Measurements from ENCODE around the gene WNT3. TPM values are rescaled to one million over a fixed set of nuclear protein-coding genes. Genes with fewer than 3 reads are reported as not detected.
A peak's percentile ranks its signal among the peaks of the same experiment; 100 is the strongest.

The WNT3 gene
- total RNA-seq, 1 donor from 2014 or later, result not detected

DNA sequence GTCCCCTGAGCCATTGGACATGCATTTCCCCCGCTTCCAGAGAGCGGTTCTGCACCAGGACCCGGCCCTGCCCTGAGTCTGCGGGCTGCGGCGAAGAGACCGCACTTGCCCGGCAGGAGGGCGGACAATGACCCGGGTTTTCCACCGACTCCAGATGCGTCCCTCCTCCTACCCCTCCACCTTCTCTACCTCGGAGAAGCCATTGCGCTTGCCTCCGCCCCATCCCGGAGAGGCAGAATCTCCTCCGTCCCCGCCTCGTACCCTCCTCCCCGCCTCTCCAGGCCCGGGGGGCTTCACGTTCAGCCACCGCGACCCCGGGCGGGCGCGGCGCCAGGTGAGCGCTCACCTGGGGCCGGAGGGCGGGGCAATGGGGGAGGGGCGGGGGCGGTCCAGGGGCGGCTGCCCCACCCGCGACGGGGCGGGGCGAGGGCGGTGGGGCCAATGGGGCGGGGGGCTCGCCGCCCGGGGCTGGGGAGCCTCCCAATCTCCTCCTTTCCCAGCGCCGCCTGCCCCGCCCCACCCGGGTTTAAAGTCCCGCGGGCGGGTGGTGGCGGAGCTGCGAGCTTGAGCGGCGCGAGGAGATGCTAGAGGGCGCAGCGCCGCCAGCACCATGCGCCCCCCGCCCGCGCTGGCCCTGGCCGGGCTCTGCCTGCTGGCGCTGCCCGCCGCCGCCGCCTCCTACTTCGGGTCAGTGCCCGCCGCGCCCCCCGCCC lies 32.7 kb upstream of the WNT3 start, which contains the start of gene WNT9B:
TSS of gene WNT9B (plus strand) at position 555 of the 713 bp plus-strand sequence. CDS start at position 611, 56 bp downstream.
- H3K36me3 ChIP-seq, result no peaks in the 10 kb centered on the region
- TF ChIP-seq, protein P1, sequence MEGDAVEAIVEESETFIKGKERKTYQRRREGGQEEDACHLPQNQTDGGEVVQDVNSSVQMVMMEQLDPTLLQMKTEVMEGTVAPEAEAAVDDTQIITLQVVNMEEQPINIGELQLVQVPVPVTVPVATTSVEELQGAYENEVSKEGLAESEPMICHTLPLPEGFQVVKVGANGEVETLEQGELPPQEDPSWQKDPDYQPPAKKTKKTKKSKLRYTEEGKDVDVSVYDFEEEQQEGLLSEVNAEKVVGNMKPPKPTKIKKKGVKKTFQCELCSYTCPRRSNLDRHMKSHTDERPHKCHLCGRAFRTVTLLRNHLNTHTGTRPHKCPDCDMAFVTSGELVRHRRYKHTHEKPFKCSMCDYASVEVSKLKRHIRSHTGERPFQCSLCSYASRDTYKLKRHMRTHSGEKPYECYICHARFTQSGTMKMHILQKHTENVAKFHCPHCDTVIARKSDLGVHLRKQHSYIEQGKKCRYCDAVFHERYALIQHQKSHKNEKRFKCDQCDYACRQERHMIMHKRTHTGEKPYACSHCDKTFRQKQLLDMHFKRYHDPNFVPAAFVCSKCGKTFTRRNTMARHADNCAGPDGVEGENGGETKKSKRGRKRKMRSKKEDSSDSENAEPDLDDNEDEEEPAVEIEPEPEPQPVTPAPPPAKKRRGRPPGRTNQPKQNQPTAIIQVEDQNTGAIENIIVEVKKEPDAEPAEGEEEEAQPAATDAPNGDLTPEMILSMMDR (IDR thresholded peaks at IDR 0.05), result no peak
- peaks cover 5 to 9% of the 10 kb centered on the region in 2 donors for H3K4me1 ChIP-seq
- peak within 1 kb of the TSS; percentile 45 to 59 for H3K4me3 ChIP-seq
- intact Hi-C loops (cut with DNase I), result no loop called here
- no peak for DNase-seq (ENCODE audit: low spot score in 2 of 2)
- H3K27me3 ChIP-seq, result peaks cover 18% of the 10 kb centered on the region
- no peaks in the 10 kb centered on the region for H3K9me3 ChIP-seq
- H3K27ac ChIP-seq, result no peak within 1 kb of the TSS

DNA sequence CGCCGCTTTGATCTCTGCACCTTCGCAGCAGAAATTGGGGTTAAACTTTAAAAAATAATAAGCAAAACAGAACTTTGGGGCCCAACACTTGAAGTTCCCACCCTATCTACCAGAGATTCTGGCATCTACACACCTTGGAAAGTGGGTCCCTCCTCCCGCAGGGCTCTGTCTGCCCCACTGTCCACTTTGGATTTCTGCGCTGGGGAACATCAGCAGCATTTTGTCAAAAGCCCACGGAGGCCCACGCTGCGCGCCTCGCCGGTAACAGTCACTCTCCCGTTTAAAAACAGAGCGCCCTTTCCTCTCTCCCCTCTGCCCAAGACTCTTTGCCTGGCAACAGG lies 32.2 kb upstream of the WNT3 start:
- no peak for DNase-seq (ENCODE audit: low spot score in 2 of 2)
- no peak overlapping the region for H3K4me3 ChIP-seq
- TF ChIP-seq, protein P1 (IDR thresholded peaks at IDR 0.05), result no peak
- peaks cover 18% of the 10 kb centered on the region for H3K27me3 ChIP-seq
- intact Hi-C loops (cut with DNase I), result no loop called here
- no peaks in the 10 kb centered on the region for H3K36me3 ChIP-seq
- H3K9me3 ChIP-seq, result no peaks in the 10 kb centered on the region
- H3K4me1 ChIP-seq, result peaks cover 5 to 9% of the 10 kb centered on the region in 2 donors
- no peak overlapping the region for H3K27ac ChIP-seq

DNA sequence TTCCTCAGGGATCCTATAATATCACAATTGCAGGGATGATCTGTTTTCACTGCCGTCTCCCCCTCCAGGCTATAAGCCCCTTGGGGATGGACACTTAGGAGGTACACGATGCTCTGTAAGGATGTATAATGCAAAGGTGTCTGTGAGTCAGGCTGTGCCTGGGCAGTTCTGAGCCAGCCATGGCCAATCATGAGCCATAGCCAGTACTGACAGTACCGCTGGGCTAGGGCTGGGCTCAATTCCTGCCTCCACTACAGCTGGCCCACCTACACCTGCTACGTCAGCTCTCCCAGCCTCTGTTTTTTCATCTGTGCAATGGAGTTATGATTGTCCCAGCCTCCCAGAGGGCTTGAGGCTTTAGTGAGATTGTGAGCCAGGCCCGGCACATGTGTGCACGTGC lies 30.0 kb upstream of the WNT3 start:
- H3K27ac ChIP-seq, result no peak overlapping the region
- intact Hi-C loops (cut with DNase I), result no loop called here
- no peak overlapping the region for H3K4me3 ChIP-seq
- peaks cover 5 to 9% of the 10 kb centered on the region in 2 donors for H3K4me1 ChIP-seq
- H3K36me3 ChIP-seq, result no peaks in the 10 kb centered on the region
- H3K9me3 ChIP-seq, result no peaks in the 10 kb centered on the region
- no peak for DNase-seq (ENCODE audit: low spot score in 2 of 2)
- TF ChIP-seq, protein P1 (IDR thresholded peaks at IDR 0.05), result no peak
- peaks cover 18% of the 10 kb centered on the region for H3K27me3 ChIP-seq

DNA sequence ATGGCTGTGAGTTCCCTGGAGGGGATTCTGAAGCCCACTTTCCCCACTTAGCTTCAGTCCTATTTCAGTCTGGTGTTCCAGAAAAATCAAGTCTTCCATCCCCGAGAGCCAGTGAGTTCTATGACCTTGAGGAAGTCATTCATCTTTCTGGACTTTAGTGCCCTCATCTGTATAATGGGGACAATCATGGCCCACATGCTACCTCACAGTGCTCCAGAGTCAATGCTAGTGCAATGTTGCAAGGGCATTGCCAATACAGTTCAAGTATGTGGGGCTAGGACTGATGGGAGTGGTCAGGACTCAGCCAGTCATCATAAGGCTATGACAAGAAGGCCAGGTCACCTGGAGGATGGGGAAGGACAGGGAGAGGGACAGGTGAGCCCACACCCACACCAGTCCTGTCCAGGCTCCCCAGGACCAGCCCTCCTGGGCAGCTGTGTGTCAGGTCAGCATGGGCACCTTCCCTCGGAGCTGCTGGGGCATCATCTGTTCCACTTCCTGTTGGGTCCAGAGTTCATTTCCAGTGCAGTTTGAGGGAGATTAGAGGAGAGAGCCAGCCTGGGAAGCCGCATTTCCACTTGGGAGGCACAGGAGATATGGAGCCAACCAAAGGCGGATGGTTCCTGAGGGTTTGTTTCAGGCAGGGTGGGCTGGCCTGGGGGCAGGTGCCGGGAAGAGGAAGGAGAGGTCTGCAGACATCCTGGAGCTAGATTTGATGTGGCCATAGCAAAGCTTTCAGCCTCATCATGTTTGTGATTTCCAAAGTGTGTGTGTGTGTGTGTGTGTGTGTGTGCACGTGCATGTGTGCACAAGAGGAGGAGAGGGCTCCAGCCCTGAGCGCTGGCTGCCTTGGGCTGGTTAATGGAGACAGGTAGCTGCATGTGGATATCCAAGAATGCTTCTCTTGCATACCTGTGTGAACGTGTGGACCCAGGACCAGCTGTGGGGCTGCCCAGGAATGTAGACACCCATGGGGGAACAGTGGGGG lies 29.0 kb upstream of the WNT3 start:
- TF ChIP-seq, protein P1 (IDR thresholded peaks at IDR 0.05), result no peak
- DNase-seq (ENCODE audit: low spot score in 2 of 2), result no peak
- peaks cover 18% of the 10 kb centered on the region for H3K27me3 ChIP-seq
- H3K27ac ChIP-seq, result no peak overlapping the region
- H3K9me3 ChIP-seq, result peaks cover 0 to 4% of the 10 kb centered on the region in 2 donors
- intact Hi-C loops (cut with DNase I), result no loop called here
- H3K36me3 ChIP-seq, result no peaks in the 10 kb centered on the region
- no peak overlapping the region for H3K4me3 ChIP-seq
- H3K4me1 ChIP-seq, result peaks cover 5 to 9% of the 10 kb centered on the region in 2 donors

DNA sequence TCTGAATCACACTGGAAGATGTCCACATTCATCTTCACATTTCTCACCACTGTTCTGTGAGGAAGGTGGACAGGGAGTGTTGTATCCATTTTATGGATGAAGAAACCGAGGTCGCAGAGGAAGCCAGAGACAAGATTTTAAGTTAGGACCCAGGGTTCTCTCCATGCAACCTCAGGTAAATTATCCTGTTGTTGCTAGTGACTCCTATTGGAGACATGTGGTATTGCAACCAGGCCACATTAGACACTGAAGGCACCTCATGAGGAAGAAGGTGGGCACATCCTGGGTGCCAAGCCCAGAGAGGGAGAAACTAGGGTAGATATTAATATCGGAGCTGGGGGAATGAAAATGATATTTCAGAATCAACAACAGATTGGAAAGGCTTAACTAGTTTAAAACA lies 24.3 kb upstream of the WNT3 start:
- Histone ChIP-seq H3K27ac (no peak overlapping the region), H3K27me3 (no peaks in the 10 kb centered on the region), H3K9me3 (peaks cover 0 to 4% of the 10 kb centered on the region in 2 donors), H3K36me3 (no peaks in the 10 kb centered on the region), H3K4me3 (no peak overlapping the region), H3K4me1 (no peaks in the 10 kb centered on the region)
- no peak for DNase-seq (ENCODE audit: low spot score in 2 of 2)
- intact Hi-C loops (cut with DNase I), result no loop called here
- TF ChIP-seq, protein P1 (IDR thresholded peaks at IDR 0.05), result peak in 1 of 3 experiments; percentile 13

All from ascending aorta (tissue), 2 donors.